Measurements from ENCODE around the gene NCAM2. TPM values are rescaled to one million over a fixed set of nuclear protein-coding genes. Genes with fewer than 3 reads are reported as not detected.

The NCAM2 gene
- total and polyA plus RNA-seq, 9 donors: 0.35 to 6.8 (median 1.2) TPM

GRCh38 chr21:21366277-21366676, 368.1 kb downstream of the NCAM2 start:
- DNase-seq: no peak
- Histone ChIP-seq H3K36me3 (no peaks in the 10 kb centered on the region), H3K4me3 (no peak overlapping the region), H3K27ac (no peak overlapping the region), H3K4me1 (ENCODE audit: insufficient read depth) (no peaks in the 10 kb centered on the region), H3K9me3 (no peaks in the 10 kb centered on the region), H3K27me3 (no peaks in the 10 kb centered on the region)
- intact Hi-C loops (cut with DNase I): no loop called here
- TF ChIP-seq POLR2A (IDR thresholded peaks at IDR 0.05) (no peak), EP300 (IDR thresholded peaks at IDR 0.05) (no peak), CTCF (IDR thresholded peaks at IDR 0.05) (no peak)

GRCh38 chr21:21367583-21367982, 369.4 kb downstream of the NCAM2 start:
- no peaks in the 10 kb centered on the region for H3K9me3 ChIP-seq
- H3K27me3 ChIP-seq: no peaks in the 10 kb centered on the region
- no peaks in the 10 kb centered on the region for H3K4me1 ChIP-seq (ENCODE audit: insufficient read depth)
- no peak overlapping the region for H3K27ac ChIP-seq
- TF ChIP-seq CTCF (IDR thresholded peaks at IDR 0.05): no peak
- no peak for TF ChIP-seq EP300 (IDR thresholded peaks at IDR 0.05)
- no peak for TF ChIP-seq POLR2A (IDR thresholded peaks at IDR 0.05)
- intact Hi-C loops (cut with DNase I): no loop called here
- no peaks in the 10 kb centered on the region for H3K36me3 ChIP-seq
- H3K4me3 ChIP-seq: no peak overlapping the region
- DNase-seq: no peak

GRCh38 chr21:21373969-21374368, 375.8 kb downstream of the NCAM2 start:
- no peaks in the 10 kb centered on the region for H3K36me3 ChIP-seq
- intact Hi-C loops (cut with DNase I): no loop called here
- no peaks in the 10 kb centered on the region for H3K9me3 ChIP-seq
- H3K4me3 ChIP-seq: no peak overlapping the region
- H3K4me1 ChIP-seq (ENCODE audit: insufficient read depth): no peaks in the 10 kb centered on the region
- no peak overlapping the region for H3K27ac ChIP-seq
- no peak for DNase-seq
- WGBS, 3 donors: 11 to 40% (median 19%) methylated on average over 1 of the region's 1 CpG
- TF ChIP-seq EP300 (IDR thresholded peaks at IDR 0.05) (no peak), POLR2A (IDR thresholded peaks at IDR 0.05) (no peak), CTCF (IDR thresholded peaks at IDR 0.05) (no peak)
- H3K27me3 ChIP-seq: no peaks in the 10 kb centered on the region

- Histone ChIP-seq H3K9me3 (no peaks in the 10 kb centered on the region), H3K4me1 (ENCODE audit: insufficient read depth) (no peaks in the 10 kb centered on the region), H3K36me3 (no peaks in the 10 kb centered on the region), H3K4me3 (no peak overlapping the region), H3K27ac (no peak overlapping the region), H3K27me3 (no peaks in the 10 kb centered on the region)
- DNase-seq: no peak
- WGBS, 3 donors: 73 to 74% (median 73%) methylated on average over 3 of the region's 3 CpGs
- TF ChIP-seq POLR2A (IDR thresholded peaks at IDR 0.05) (no peak), EP300 (IDR thresholded peaks at IDR 0.05) (no peak), CTCF (IDR thresholded peaks at IDR 0.05) (no peak)
- intact Hi-C loops (cut with DNase I): no loop called here
These were observed 384.9 kb downstream of the NCAM2 start for GRCh38 chr21:21383126-21383525.

GRCh38 chr21:21384977-21385376, 386.8 kb downstream of the NCAM2 start:
- no peaks in the 10 kb centered on the region for H3K9me3 ChIP-seq
- H3K27ac ChIP-seq: no peak overlapping the region
- WGBS, 3 donors: 92 to 94% (median 93%) methylated on average over 3 of the region's 3 CpGs
- no peaks in the 10 kb centered on the region for H3K27me3 ChIP-seq
- no peaks in the 10 kb centered on the region for H3K36me3 ChIP-seq
- no peak for DNase-seq
- TF ChIP-seq POLR2A (IDR thresholded peaks at IDR 0.05) (no peak), EP300 (IDR thresholded peaks at IDR 0.05) (no peak), CTCF (IDR thresholded peaks at IDR 0.05) (no peak)
- intact Hi-C loops (cut with DNase I): no loop called here
- H3K4me3 ChIP-seq: no peak overlapping the region
- no peaks in the 10 kb centered on the region for H3K4me1 ChIP-seq (ENCODE audit: insufficient read depth)

Measured in ovary (tissue), 9 donors.